ENCODE measurements around the gene PARPBP. TPM values are rescaled to one million over a fixed set of nuclear protein-coding genes. Genes with fewer than 3 reads are reported as not detected.

Gene PARPBP
- total and polyA plus RNA-seq, 2 of the 8 experiments (the other 6 are each of a cell fraction or from before 2014, with no cell fraction given) = 10.9 to 38.1 TPM

- no peaks in the 10 kb centered on the region; a peak in 1 of 8 replicates for H3K36me3 ChIP-seq (ENCODE audit: control insufficient read depth in 2 of 4, insufficient read depth in 4 of 4, low read length in 3 of 4)
- H3K79me2 ChIP-seq (ENCODE audit: control insufficient read depth in 1 of 2, insufficient read depth in 2 of 2, low read length in 2 of 2) = no peaks in the 10 kb centered on the region
- H2BK15ac ChIP-seq (ENCODE audit: low read length) = no peak overlapping the region
- H2BK20ac ChIP-seq (ENCODE audit: low read length) = no peak overlapping the region
- peak; percentile 62 for FAIRE-seq
- no peaks in the 10 kb centered on the region for H3K27me3 ChIP-seq (replicated peaks in 1 of 4; ENCODE audit: control insufficient read depth in 3 of 4, extremely low read depth in 1 of 4, insufficient read depth in 3 of 4, low read length in 3 of 4)
- no peak overlapping the region for H3K4ac ChIP-seq (replicated peaks; ENCODE audit: insufficient read length, low read depth, low read length)
- no peak overlapping the region for H4K8ac ChIP-seq (ENCODE audit: extremely low read depth, insufficient read depth, low read length)
- H3K27ac ChIP-seq (ENCODE audit: low read depth, low read length) = no peak overlapping the region
- H2AK5ac ChIP-seq (ENCODE audit: low read depth, low read length) = no peak overlapping the region
- ChIA-PET CTCF (ENCODE audit: partially characterized antibody) (interaction anchor here (0.6 to 2.2 kb wide), 38 partner anchors 8 to 1962 kb away, joined by 3 to 23 read pairs (median 3); no protein-coding TSS in a partner anchor), POLR2A (ENCODE audit: partially characterized antibody) (no interaction called here)
- H3K23ac ChIP-seq (ENCODE audit: insufficient read length) = no peak overlapping the region
- no peak overlapping the region for H4K91ac ChIP-seq (replicated peaks; ENCODE audit: insufficient read length, low read length)
- H4K20me1 ChIP-seq (replicated peaks in 1 of 2; ENCODE audit: control insufficient read depth in 1 of 2, insufficient read depth in 2 of 2, low read length in 2 of 2) = peaks cover 0 to 2% of the 10 kb centered on the region in 2 experiments
- H3K4me2 ChIP-seq (ENCODE audit: insufficient read depth in 1 of 2, low read depth in 2 of 2, low read length in 2 of 2) = no peak overlapping the region
- H3K79me1 ChIP-seq (ENCODE audit: low read depth, low read length) = no peaks in the 10 kb centered on the region
- H2AFZ ChIP-seq (ENCODE audit: low read length) = no peak overlapping the region
- H3K9me3 ChIP-seq (ENCODE audit: insufficient read depth in 2 of 2, low read depth in 1 of 2, low read length in 1 of 2) = no peaks in the 10 kb centered on the region
- no peak overlapping the region for H2BK12ac ChIP-seq (ENCODE audit: low read depth, low read length)
- no peaks in the 10 kb centered on the region; the same call in 1 of the 2 replicates for H3K23me2 ChIP-seq (ENCODE audit: low read depth, low read length)
- no peak overlapping the region for H3K56ac ChIP-seq (replicated peaks; ENCODE audit: insufficient read length, low read depth, low read length)
- H4K5ac ChIP-seq (ENCODE audit: insufficient read length, low read depth, low read length) = no peak overlapping the region
- 88% methylated on average over 2 of the region's 2 CpGs; no CpG with 5 or more reads in 1 of the 2 experiments for WGBS, 2 experiments (ENCODE audit: extremely low coverage in 1 of 2, insufficient coverage in 1 of 2, insufficient read length in 1 of 2, insufficient replicate concordance in 2 of 2, low coverage in 1 of 2, low lambda C conversion rate in 2 of 2, missing lambda C conversion rate in 1 of 2)
- no peak for DNase-seq (ENCODE audit: low read depth in 1 of 2, low spot score in 2 of 2)
- H3K18ac ChIP-seq (ENCODE audit: extremely low read depth, low read length) = no peak overlapping the region
- H3K4me3 ChIP-seq (ENCODE audit: extremely low read depth in 1 of 4, insufficient read depth in 2 of 4, low read depth in 3 of 4, low read length in 4 of 4) = no peak overlapping the region
- no peak overlapping the region for H3K9ac ChIP-seq (replicated peaks in 1 of 4; ENCODE audit: extremely low read depth in 1 of 4, low read depth in 3 of 4, low read length in 3 of 4)
- H2BK5ac ChIP-seq (ENCODE audit: low read depth, low read length) = no peak overlapping the region
- no peak overlapping the region for H3K14ac ChIP-seq (ENCODE audit: insufficient read length)
- no peaks in the 10 kb centered on the region for H3K4me1 ChIP-seq (replicated peaks in 1 of 4; ENCODE audit: control insufficient read depth in 3 of 4, insufficient read depth in 4 of 4, low read length in 3 of 4)
- no peak overlapping the region for H2BK120ac ChIP-seq (replicated peaks; ENCODE audit: low read depth, low read length)
- TF ChIP-seq POU5F1 (IDR thresholded peaks at IDR 0.05; ENCODE audit: low read depth, low read length) (no peak), RAD21 (IDR thresholded peaks at IDR 0.05 in 1 of 2, conservative IDR thresholded peaks at IDR 0.05 in 1 of 2; ENCODE audit: low read depth in 2 of 2, low read length in 2 of 2) (peak; percentile 57 to 61), HDAC2 (IDR thresholded peaks at IDR 0.05; ENCODE audit: borderline replicate concordance in 1 of 2, low read depth in 2 of 2, low read length in 2 of 2) (no peak), EP300 (IDR thresholded peaks at IDR 0.05; ENCODE audit: borderline replicate concordance in 1 of 2, low read depth in 2 of 2, low read length in 2 of 2) (no peak), CTCF (IDR thresholded peaks at IDR 0.05; ENCODE audit: control extremely low read depth in 1 of 3, insufficient read depth in 1 of 3, low read depth in 1 of 3, low read length in 3 of 3) (peak in 2 of 3 experiments; percentile 42 to 76; a peak in 2 of 4 replicates), JUN (IDR thresholded peaks at IDR 0.05; ENCODE audit: low read depth, low read length) (no peak), YY1 (IDR thresholded peaks at IDR 0.05; ENCODE audit: low read depth, low read length) (peak; percentile 49; the same call in 1 of the 2 replicates)
These were observed 50.1 kb downstream of the PARPBP start for GRCh38 chr12:102169922-102170621.
